LNCAP (cell line): ENCODE data around the gene TCF3.

Experiments used
- TF ChIP-seq, protein P1 (sequence below): fragments of 450-650 bp; IDR thresholded peaks from 2 replicates; pipeline ENCODE4 v1.5.1; 2017; ENCODE audit warnings: mild to moderate bottlenecking

The TCF3 gene

DNA sequence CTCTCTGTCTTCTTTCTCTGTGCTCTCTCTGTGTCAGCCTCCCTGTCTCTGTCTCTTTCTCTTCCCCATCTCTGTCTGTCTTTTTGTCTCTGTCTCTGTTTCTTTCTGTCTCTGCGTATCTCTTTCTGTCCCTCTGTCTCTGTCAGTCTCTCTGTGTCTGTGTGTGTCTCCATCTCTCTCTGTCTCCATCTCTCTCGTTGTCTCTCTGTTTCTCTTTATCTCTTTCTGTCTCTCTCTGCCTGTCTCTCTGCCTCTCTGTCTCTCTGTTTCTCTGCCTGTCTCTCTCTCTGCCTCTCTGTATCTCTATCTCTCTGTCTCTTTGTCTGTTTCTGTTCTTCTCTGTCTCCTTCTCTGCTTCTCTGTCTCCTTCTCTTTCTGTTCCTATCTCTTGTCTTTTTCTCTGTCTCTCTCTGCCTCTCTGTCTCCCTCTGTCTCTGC, 15.7 kb upstream of the TCF3 start:
- TF ChIP-seq, protein P1, sequence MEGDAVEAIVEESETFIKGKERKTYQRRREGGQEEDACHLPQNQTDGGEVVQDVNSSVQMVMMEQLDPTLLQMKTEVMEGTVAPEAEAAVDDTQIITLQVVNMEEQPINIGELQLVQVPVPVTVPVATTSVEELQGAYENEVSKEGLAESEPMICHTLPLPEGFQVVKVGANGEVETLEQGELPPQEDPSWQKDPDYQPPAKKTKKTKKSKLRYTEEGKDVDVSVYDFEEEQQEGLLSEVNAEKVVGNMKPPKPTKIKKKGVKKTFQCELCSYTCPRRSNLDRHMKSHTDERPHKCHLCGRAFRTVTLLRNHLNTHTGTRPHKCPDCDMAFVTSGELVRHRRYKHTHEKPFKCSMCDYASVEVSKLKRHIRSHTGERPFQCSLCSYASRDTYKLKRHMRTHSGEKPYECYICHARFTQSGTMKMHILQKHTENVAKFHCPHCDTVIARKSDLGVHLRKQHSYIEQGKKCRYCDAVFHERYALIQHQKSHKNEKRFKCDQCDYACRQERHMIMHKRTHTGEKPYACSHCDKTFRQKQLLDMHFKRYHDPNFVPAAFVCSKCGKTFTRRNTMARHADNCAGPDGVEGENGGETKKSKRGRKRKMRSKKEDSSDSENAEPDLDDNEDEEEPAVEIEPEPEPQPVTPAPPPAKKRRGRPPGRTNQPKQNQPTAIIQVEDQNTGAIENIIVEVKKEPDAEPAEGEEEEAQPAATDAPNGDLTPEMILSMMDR = no peak

DNA sequence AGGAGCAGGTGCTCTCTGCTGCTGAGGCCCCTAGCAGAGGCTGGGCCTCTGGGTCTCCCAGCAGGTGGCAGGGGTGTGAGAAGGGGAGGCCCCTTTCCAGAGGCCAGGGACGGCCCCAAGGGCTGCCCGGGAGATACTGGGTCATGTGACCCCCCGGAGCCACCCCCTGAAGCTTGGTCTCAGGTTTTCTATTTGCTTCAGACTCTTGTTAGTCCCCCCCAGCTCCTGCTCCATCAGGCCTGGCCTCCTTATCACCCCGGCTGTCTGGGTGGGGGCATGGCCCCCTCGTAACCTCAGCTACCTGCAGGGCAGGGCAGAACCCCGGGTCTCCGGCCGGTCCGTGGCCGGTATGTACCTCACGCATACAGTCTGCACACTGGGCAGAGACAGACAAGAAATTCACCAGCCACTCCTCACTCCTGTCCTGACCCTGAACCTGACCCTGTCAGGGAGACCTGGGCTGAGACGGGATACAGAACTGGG, 13.2 kb upstream of the TCF3 start:
- TF ChIP-seq, protein P1 = no peak

DNA sequence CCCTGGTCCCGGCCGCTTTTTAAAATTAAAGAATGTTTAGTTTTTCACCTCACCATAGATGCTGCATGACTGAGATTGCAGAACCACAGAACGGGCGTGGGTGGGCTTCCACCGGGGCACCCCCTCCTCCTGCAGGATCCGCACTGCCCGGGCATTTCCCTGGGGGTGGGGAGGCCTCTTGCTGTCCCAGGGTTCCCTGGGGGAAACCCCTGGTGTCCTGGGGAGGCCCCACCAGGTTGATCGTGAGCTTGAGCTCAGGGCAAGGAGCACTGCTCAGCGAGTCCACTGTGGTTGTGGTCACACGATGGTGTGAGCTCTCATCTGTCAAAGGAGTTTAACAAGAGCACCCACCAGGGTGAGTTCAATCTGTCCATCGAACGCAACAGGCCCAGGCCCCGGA, 11.4 kb upstream of the TCF3 start:
- TF ChIP-seq, protein P1 = no peak

DNA sequence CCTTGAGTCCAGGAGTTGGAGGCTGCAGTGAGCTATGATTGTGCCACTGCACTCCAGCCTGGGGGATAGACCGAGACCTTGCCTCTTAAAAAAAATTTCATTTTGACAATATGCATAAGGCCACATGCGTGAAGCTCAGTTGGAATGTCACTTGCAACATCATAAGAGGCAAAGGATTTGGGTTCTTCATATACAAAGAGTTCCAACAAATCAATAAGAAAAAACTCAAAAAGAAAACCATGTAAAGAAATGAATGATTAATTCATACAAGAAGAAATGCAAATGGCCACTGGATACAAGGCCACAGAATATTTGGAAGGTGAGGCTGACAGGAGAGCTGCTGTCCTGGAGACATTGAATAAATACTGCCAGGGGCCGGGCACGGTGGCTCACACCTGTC, 9.6 kb upstream of the TCF3 start:
- TF ChIP-seq, protein P1 = no peak

DNA sequence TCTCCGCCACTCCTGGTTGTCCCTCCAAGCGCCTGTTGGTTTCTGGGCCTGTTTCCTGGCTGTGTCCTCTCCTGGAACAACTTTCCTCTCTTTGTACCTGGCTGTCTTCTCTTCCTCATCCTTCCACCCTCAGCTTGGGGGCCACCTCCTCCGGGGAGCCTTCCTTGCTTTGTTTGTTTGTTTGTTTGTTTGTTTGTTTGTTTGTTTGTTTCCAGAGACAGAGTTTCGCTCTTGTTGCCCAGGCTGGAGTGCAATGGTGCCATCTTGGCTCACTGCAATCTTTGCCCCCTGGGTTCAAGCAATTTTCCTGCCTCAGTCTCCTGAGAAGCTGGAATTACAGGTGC, 6.6 kb upstream of the TCF3 start:
- TF ChIP-seq, protein P1 = no peak

DNA sequence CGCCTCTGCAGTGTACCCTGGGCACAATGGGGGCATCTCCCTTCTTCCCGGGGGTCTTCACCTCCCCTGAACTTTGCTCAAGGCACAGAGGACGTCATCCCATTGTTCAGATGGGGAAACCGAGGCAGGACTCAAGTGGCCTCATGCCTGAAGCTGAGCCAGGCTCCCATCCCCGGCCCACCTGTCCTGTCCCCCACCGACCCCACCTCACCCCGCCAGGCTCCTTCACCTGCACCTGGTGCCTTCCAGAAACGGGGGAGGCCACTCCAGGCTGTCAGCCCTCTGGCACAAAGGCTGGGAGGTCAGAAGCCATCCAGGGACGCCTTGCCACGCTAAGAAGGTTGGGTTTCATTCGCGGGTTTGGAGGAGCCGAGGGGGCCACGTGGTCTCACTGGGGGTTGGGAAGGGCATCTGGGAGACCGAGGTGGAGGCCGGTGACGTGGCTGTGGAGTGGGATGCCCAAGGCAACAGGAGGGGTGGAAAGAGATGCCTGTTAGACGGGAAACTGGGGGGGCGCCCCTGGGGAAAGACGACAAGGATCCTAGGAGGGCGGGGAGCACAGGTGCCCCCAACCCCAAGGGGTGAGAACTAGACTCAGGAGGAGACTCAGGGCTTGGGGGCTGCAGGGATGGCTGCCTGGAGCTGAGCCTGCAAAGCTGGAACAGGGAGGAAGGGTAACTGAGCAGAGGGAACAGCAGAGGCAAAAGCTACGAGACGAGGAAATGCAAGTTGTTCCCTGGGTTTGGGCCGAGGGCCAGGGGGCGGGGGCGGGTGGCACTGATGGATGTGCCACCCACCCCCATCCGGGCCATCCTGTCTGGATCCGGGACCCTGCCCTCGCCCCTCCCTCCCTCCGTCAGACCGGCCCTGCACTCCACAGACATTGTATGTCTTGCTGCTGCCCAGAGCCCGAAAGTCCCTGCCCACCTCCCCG, 6.0 kb upstream of the TCF3 start:
- TF ChIP-seq, protein P1 = no peak

DNA sequence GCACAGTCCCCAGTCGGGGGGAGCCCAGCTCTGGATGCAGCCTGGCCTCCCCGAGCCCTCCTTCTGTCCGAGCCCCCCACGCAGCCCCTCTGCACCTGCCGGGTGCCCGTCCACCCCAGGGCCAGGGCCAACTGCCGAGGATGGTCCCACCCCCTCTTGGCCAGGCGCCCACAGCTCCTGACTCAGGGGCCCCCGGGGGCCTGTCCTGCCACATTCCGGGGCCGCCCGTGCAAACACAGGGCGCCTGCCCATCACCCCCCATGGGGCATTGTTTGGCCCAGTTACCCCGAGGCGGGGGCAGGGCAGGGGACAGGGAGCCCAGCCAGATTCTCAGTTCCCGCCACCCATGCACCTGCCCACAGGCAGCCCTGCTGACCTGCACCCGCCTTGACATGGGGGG, 5.3 kb upstream of the TCF3 start:
- TF ChIP-seq, protein P1 = no peak
